HepG2 (cell line): Measurements from ENCODE around the gene EPHX1. TPM values are rescaled to one million over a fixed set of nuclear protein-coding genes. Genes with fewer than 3 reads are reported as not detected.

Experiments used
- AFF4 ChIP-seq: sonication (generic); formaldehyde crosslinking; IDR thresholded peaks from 2 replicates; pipeline ENCODE4 v1.4.0; 2020; ENCODE audit warnings: missing genetic modification reagents
- AKAP8 ChIP-seq: sonication (generic); formaldehyde crosslinking; IDR thresholded peaks from 2 replicates; pipeline ENCODE4 v1.5.1; 2020; ENCODE audit warnings: mild to moderate bottlenecking, missing genetic modification reagents
- CSRNP1 ChIP-seq: sonication (generic); formaldehyde crosslinking; IDR thresholded peaks from 2 replicates; pipeline ENCODE4 v1.8.1; 2023; ENCODE audit warnings: mild to moderate bottlenecking, missing genetic modification reagents
- ETV5 ChIP-seq: IDR thresholded peaks from 2 replicates; pipeline ENCODE4 v1.6.1; 2018; ENCODE audit warnings: missing biosample characterization, missing genetic modification reagents, inconsistent platforms, borderline replicate concordance
- KDM5A ChIP-seq: fragments of 200-600 bp; sonication (generic); IDR thresholded peaks from 2 replicates; pipeline ENCODE4 v1.7.0; 2018; ENCODE audit warnings: antibody characterized with exemption, mild to moderate bottlenecking, low read length, borderline replicate concordance
- NONO ChIP-seq, 2 experiments: fragments of 450-650 bp in 1 of 2; sonication (generic) in 1 of 2; formaldehyde crosslinking in 1 of 2; IDR thresholded peaks in 1 of 2; conservative IDR thresholded peaks in 1 of 2; 2 replicates each; pipeline versions ENCODE4 v1.6.1 to v1.8.0; 2017 to 2022; ENCODE audit warnings: mild to moderate bottlenecking in 1 of 2, missing genetic modification reagents in 1 of 2, moderate library complexity in 1 of 2
- RAD51 ChIP-seq: fragments of 450-650 bp; IDR thresholded peaks from 2 replicates; pipeline ENCODE4 v1.6.1; 2016; ENCODE audit warnings: borderline replicate concordance
- SIN3B ChIP-seq: fragments of 150-350 bp; IDR thresholded peaks from 2 replicates; pipeline ENCODE4 v1.6.1; 2014; ENCODE audit warnings: low read length
- SP2 ChIP-seq: sonication (generic); formaldehyde crosslinking; IDR thresholded peaks from 2 replicates; pipeline ENCODE4 v1.5.1; 2020; ENCODE audit warnings: mild to moderate bottlenecking, missing genetic modification reagents
- ZBTB39 ChIP-seq: sonication (generic); formaldehyde crosslinking; IDR thresholded peaks from 2 replicates; pipeline ENCODE4 v1.5.0; 2020; ENCODE audit warnings: missing genetic modification reagents
- ZFP1 ChIP-seq: IDR thresholded peaks from 2 replicates; pipeline ENCODE4 v1.6.1; 2016
- ZNF274 ChIP-seq: sonication (generic); formaldehyde crosslinking; IDR thresholded peaks from 2 replicates; pipeline ENCODE4 v1.5.1; 2020; ENCODE audit warnings: mild to moderate bottlenecking, missing genetic modification reagents
- ZNF30 ChIP-seq: sonication (generic); formaldehyde crosslinking; IDR thresholded peaks from 2 replicates; pipeline ENCODE4 v1.5.0; 2020; ENCODE audit warnings: mild to moderate bottlenecking, missing genetic modification reagents
- ZNF564 ChIP-seq: sonication (generic); formaldehyde crosslinking; IDR thresholded peaks from 2 replicates; pipeline ENCODE4 v1.8.1; 2023; ENCODE audit warnings: mild to moderate bottlenecking, missing genetic modification reagents
- ZNF7 ChIP-seq: IDR thresholded peaks from 2 replicates; pipeline ENCODE4 v1.6.1; 2016; ENCODE audit warnings: missing biosample characterization, missing genetic modification reagents
- ZNF713 ChIP-seq: sonication (generic); formaldehyde crosslinking; IDR thresholded peaks from 2 replicates; pipeline ENCODE4 v1.4.0; 2020; ENCODE audit warnings: mild to moderate bottlenecking, missing genetic modification reagents
- ZNF761 ChIP-seq: sonication (generic); formaldehyde crosslinking; conservative IDR thresholded peaks from 2 replicates; pipeline ENCODE4 v1.4.0; 2020; ENCODE audit warnings: mild to moderate bottlenecking, missing genetic modification reagents
- polyA plus RNA-seq, 8 experiments: library from polyadenylated mRNA; depleted of rRNA in 3 of 8; stranded (reverse) in 7 of 8; unstranded in 1 of 8; fragments of >200 nt; fragmentation: Illumina TruSeq in 4 of 8; extraction: Trizol in 4 of 8; gene quantifications; 2 replicates each; pipeline versions ENCODE4 v1.2.1 to v1.2.3, GENCODE V29; 2011 to 2016; ENCODE audit warnings: low read depth in 4 of 8, missing spikeins in 1 of 8, mixed read lengths in 1 of 8; ENCODE audit not compliant: insufficient read depth in 1 of 8
- total RNA-seq, 5 experiments: library from RNA; depleted of rRNA; stranded (reverse); fragments of >200 nt; fragmentation: Illumina TruSeq; extraction: Trizol; gene quantifications; 2 replicates each; pipeline ENCODE4 v1.2.3, GENCODE V29; 2016; ENCODE audit warnings: low read depth in 1 of 5
- TF ChIP-seq, protein P1 (sequence below): sonication (generic); formaldehyde crosslinking; IDR thresholded peaks from 2 replicates; pipeline ENCODE4 v1.9.0; 2021; ENCODE audit warnings: missing genetic modification reagents, borderline replicate concordance

EPHX1 gene
- total and polyA plus RNA-seq, 2 of the 13 experiments (the other 11 are each of a cell fraction or from before 2014, with no cell fraction given) = 27.7 to 36.5 TPM

DNA sequence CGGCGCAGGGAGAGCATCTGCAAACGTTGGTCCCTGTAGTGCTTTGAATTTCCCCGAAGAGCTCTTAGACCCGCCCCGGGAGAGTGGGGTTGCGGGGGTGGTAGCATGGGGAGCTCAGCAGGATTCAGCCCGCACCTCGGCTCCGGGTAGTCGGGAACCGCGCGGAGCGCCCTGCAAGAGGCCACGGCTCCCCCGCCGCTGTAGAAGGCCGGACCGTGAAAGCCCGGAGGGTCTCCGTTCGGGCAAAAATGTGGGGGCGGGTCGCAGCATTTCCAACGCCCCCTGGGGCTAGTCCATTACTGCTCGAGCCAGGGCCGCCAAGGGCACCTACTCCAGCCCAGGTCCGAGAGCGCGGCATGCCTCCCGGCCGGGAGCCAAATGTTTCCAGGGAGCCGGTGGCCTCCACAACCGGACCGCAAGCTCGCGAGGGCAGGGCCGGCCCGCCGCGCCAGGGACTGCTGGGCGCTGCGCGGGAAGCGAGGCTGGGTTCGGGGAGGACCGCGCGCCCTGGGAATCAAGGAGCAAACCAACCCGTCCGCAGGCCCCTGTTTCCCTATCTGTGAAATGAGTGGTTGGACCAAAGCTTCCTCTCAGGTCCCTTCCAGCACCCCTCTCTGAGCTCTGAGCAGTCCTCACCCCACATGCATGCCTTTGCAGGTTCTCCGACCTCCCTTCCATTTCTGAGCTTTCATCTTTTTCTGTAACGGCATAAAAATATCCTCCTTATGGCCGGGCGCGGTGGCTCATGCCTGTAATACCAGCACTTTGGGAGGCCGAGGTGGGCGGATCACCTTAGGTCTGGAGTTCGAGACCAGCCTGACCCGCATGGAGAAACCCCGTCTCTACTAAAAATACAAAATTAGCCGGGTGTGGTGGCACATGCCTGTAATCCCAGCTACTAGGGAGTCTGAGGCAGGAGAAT is 73.0 kb downstream of the EPHX1 start (continued):
- TF ChIP-seq CSRNP1 (CRISPR knock-in tag) (peak; percentile 38; the same call in 1 of the 2 replicates), RAD51 (no peak), ZNF274 (no peak), ZNF30 (CRISPR knock-in tag) (0 out of 2 replicates have a peak, but pooled peaks have one; percentile 77), ZFP1 (no peak), NONO (IDR thresholded peaks at IDR 0.05) (no peak), NONO (CRISPR knock-in tag; conservative IDR thresholded peaks at IDR 0.05) (no peak), SP2 (CRISPR knock-in tag) (no peak), ETV5 (CRISPR knock-in tag) (0 out of 2 replicates have a peak, but pooled peaks have one; percentile 13), SIN3B (no peak), ZNF7 (CRISPR knock-in tag) (no peak), AFF4 (CRISPR knock-in tag) (no peak), ZNF564 (CRISPR knock-in tag) (no peak; the same call in 1 of the 2 replicates), ZBTB39 (CRISPR knock-in tag) (peak; percentile 59; the same call in 1 of the 2 replicates), ZNF713 (CRISPR knock-in tag) (no peak), KDM5A (0 out of 2 replicates have a peak, but pooled peaks have one; percentile 30), AKAP8 (CRISPR knock-in tag) (no peak), ZNF761 (CRISPR knock-in tag) (peak; percentile 67; the same call in 1 of the 2 replicates)
- TF ChIP-seq, protein P1, sequence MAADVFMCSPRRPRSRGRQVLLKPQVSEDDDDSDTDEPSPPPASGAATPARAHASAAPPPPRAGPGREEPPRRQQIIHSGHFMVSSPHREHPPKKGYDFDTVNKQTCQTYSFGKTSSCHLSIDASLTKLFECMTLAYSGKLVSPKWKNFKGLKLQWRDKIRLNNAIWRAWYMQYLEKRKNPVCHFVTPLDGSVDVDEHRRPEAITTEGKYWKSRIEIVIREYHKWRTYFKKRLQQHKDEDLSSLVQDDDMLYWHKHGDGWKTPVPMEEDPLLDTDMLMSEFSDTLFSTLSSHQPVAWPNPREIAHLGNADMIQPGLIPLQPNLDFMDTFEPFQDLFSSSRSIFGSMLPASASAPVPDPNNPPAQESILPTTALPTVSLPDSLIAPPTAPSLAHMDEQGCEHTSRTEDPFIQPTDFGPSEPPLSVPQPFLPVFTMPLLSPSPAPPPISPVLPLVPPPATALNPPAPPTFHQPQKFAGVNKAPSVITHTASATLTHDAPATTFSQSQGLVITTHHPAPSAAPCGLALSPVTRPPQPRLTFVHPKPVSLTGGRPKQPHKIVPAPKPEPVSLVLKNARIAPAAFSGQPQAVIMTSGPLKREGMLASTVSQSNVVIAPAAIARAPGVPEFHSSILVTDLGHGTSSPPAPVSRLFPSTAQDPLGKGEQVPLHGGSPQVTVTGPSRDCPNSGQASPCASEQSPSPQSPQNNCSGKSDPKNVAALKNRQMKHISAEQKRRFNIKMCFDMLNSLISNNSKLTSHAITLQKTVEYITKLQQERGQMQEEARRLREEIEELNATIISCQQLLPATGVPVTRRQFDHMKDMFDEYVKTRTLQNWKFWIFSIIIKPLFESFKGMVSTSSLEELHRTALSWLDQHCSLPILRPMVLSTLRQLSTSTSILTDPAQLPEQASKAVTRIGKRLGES (CRISPR knock-in tag) = no peak
